ENCODE data around the gene TXK. TPM values are rescaled to one million over a fixed set of nuclear protein-coding genes. Genes with fewer than 3 reads are reported as not detected.

TXK gene
- total and polyA plus RNA-seq, 2 experiments from 2014 or later = 0.14 to 0.40 TPM

DNA sequence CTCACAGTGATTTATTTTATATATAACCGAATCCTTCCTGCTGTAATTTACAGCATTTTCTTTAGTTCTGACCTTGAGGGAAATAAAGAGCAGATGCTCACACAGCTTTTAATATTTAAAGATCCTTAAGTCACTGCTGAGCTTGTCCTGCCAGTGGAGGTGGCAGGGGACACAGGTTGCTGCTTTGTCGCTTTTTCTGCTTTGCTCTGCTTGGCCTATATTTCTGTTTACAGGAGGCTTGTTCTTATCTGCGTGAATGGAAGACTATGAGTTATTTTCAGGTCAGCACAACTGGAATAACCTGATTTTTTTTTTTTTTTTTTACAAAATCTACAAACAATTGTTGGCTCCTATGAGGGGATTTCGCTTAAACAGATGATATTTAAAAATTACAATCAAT is 2.3 kb downstream of the TXK start:
- Mint-ChIP-seq H3K27ac (no peak overlapping the region), H3K4me1 (peaks cover 32% of the 10 kb centered on the region), H3K27me3 (ENCODE audit: insufficient read depth, low read depth, poor library complexity) (peaks cover 8% of the 10 kb centered on the region)

DNA sequence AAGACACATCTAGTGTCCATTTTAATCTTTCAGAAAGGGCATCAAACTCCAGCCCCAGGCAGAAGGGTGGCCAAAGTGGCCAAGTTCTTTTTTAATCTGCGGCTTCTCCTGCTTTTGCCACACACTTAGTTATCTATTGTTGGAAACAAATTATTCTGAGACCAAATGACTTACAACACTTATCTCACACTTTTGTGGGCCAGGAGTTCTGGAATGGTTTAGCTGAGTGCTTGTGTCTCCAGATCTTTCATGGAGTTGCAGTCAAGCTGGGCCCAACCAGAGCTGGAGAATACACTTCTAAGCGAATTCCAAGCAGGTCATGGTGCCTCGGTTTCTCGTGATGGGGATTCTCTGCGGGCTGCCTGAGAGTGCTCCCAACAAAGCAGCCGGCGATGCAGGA is 4.0 kb downstream of the TXK start:
- Mint-ChIP-seq H3K27ac (no peak overlapping the region), H3K36me3 (ENCODE audit: low read depth) (peaks cover 7% of the 10 kb centered on the region; the same call in 1 of the 3 replicates), H3K27me3 (ENCODE audit: insufficient read depth, low read depth, poor library complexity) (peaks cover 9% of the 10 kb centered on the region), H3K9me3 (peaks cover 3% of the 10 kb centered on the region; the same call in 1 of the 3 replicates), H3K4me1 (peaks cover 41% of the 10 kb centered on the region), H3K4me3 (no peak overlapping the region)
- TF ChIP-seq STAT1 (IDR thresholded peaks at IDR 0.05; ENCODE audit: unreplicated experiment) (no peak), EZH2phosphoT487 (IDR thresholded peaks at IDR 0.05; ENCODE audit: unreplicated experiment) (no peak), EZH2 (IDR thresholded peaks at IDR 0.05; ENCODE audit: low read depth, unreplicated experiment) (no peak), ZNF331 (CRISPR knock-in tag; IDR thresholded peaks at IDR 0.05; ENCODE audit: low read depth) (no peak)
- TF ChIP-seq, protein P1, sequence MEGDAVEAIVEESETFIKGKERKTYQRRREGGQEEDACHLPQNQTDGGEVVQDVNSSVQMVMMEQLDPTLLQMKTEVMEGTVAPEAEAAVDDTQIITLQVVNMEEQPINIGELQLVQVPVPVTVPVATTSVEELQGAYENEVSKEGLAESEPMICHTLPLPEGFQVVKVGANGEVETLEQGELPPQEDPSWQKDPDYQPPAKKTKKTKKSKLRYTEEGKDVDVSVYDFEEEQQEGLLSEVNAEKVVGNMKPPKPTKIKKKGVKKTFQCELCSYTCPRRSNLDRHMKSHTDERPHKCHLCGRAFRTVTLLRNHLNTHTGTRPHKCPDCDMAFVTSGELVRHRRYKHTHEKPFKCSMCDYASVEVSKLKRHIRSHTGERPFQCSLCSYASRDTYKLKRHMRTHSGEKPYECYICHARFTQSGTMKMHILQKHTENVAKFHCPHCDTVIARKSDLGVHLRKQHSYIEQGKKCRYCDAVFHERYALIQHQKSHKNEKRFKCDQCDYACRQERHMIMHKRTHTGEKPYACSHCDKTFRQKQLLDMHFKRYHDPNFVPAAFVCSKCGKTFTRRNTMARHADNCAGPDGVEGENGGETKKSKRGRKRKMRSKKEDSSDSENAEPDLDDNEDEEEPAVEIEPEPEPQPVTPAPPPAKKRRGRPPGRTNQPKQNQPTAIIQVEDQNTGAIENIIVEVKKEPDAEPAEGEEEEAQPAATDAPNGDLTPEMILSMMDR (conservative IDR thresholded peaks at IDR 0.05; ENCODE audit: low read depth in 2 of 2) = no peak
- TF ChIP-seq, protein P2, sequence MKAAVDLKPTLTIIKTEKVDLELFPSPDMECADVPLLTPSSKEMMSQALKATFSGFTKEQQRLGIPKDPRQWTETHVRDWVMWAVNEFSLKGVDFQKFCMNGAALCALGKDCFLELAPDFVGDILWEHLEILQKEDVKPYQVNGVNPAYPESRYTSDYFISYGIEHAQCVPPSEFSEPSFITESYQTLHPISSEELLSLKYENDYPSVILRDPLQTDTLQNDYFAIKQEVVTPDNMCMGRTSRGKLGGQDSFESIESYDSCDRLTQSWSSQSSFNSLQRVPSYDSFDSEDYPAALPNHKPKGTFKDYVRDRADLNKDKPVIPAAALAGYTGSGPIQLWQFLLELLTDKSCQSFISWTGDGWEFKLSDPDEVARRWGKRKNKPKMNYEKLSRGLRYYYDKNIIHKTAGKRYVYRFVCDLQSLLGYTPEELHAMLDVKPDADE (IDR thresholded peaks at IDR 0.05) = no peak
- H3K36me3 ChIP-seq (ENCODE audit: insufficient read depth) = no peaks in the 10 kb centered on the region; the same call in 1 of the 2 replicates
- no peaks in the 10 kb centered on the region for H3K27me3 ChIP-seq (ENCODE audit: insufficient read depth)
- H3K27ac ChIP-seq (ENCODE audit: low read depth) = no peak overlapping the region
- H4K20me1 ChIP-seq (replicated peaks; ENCODE audit: insufficient read depth) = no peaks in the 10 kb centered on the region
- H3K4me2 ChIP-seq = no peak overlapping the region
- H3K79me2 ChIP-seq (replicated peaks; ENCODE audit: insufficient read depth) = no peaks in the 10 kb centered on the region
- H3F3A ChIP-seq (replicated peaks; ENCODE audit: low read depth) = no peaks in the 10 kb centered on the region
- no peak overlapping the region for H3K4me3 ChIP-seq
- ATAC-seq = no peak
- no peak overlapping the region for H2AFZ ChIP-seq
- no peak for DNase-seq (ENCODE audit: low spot score)
- no peaks in the 10 kb centered on the region for H3K9me2 ChIP-seq (ENCODE audit: insufficient read depth)
- H3K4me1 ChIP-seq (ENCODE audit: insufficient read depth) = peaks cover 7% of the 10 kb centered on the region

More for the DNA sequence above, 2.3 kb downstream of the TXK start:
- TF ChIP-seq ZNF331 (CRISPR knock-in tag; IDR thresholded peaks at IDR 0.05; ENCODE audit: low read depth) (no peak), NANOG (IDR thresholded peaks at IDR 0.05; ENCODE audit: borderline replicate concordance) (no peak), EZH2phosphoT487 (IDR thresholded peaks at IDR 0.05; ENCODE audit: unreplicated experiment) (no peak)
- Mint-ChIP-seq H3K9me3 (peaks cover 3% of the 10 kb centered on the region; the same call in 1 of the 3 replicates), H3K4me3 (no peak overlapping the region), H3K36me3 (ENCODE audit: low read depth) (peaks cover 15% of the 10 kb centered on the region)
- ATAC-seq (no peak), DNase-seq (ENCODE audit: low spot score) (no peak)
- H3F3A ChIP-seq (replicated peaks; ENCODE audit: low read depth) = no peaks in the 10 kb centered on the region
- H3K79me2 ChIP-seq (replicated peaks; ENCODE audit: insufficient read depth) = no peaks in the 10 kb centered on the region
- H3K36me3 ChIP-seq (ENCODE audit: insufficient read depth) = no peaks in the 10 kb centered on the region; the same call in 1 of the 2 replicates
- no peak overlapping the region for H3K27ac ChIP-seq (ENCODE audit: low read depth)
- peaks cover 4% of the 10 kb centered on the region for H3K4me1 ChIP-seq (ENCODE audit: insufficient read depth)
- no peak overlapping the region for H2AFZ ChIP-seq
- no peaks in the 10 kb centered on the region for H3K9me2 ChIP-seq (ENCODE audit: insufficient read depth)
- H4K20me1 ChIP-seq (replicated peaks; ENCODE audit: insufficient read depth) = no peaks in the 10 kb centered on the region
- H3K4me2 ChIP-seq = no peak overlapping the region
- no peaks in the 10 kb centered on the region for H3K27me3 ChIP-seq (ENCODE audit: insufficient read depth)
- H3K4me3 ChIP-seq = no peak overlapping the region

Measured in GM23338 (cell line).